ENCODE measurements around the gene GCFC2. TPM values are rescaled to one million over a fixed set of nuclear protein-coding genes. Genes with fewer than 3 reads are reported as not detected.
"Not testable (repeated sequence)": the region's sequence is repeated elsewhere in the genome, so short reads cannot be mapped to it uniquely, and the experiment has no call there.

The GCFC2 gene
- polyA plus RNA-seq, 3 donors, result 5.5 to 10.9 (median 9.0) TPM

DNA sequence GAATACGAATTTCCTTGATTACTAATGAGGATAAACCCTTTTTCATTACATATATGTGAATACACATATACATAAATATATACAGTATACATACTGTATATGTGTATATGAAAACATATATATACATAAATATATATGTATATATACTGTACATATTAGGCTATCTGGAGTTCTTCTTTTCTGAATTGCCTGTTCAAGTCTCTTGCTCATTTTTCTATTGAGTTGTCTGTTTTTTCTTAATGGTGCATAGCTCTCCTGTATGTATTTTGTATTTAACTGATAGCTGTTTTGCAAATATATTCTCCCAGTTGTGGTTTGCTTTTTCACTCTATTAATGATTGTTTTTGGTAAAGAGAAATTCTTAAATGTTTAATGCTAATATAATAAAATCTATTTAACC lies 8.9 kb upstream of the GCFC2 start:
- Histone ChIP-seq H3K9me3 (replicated peaks in 1 of 2; ENCODE audit: control insufficient read depth in 1 of 2, insufficient read depth in 1 of 2, low read length in 2 of 2) (no peaks in the 10 kb centered on the region), H3K4me1 (ENCODE audit: control insufficient read depth in 1 of 2, insufficient read depth in 2 of 2, low read length in 2 of 2) (no peaks in the 10 kb centered on the region), H4K20me1 (ENCODE audit: insufficient read depth, low read length) (no peaks in the 10 kb centered on the region), H3K79me2 (ENCODE audit: insufficient read depth, low read length) (no peaks in the 10 kb centered on the region), H3K27me3 (ENCODE audit: control insufficient read depth in 2 of 2, insufficient read depth in 2 of 2, low read length in 2 of 2) (no peaks in the 10 kb centered on the region), H3K9ac (ENCODE audit: insufficient read depth, low read length, poor library complexity, severe bottlenecking) (no peak overlapping the region), H2AFZ (ENCODE audit: insufficient read depth, low read depth, low read length, poor library complexity, severe bottlenecking) (no peak overlapping the region), H3K4me3 (replicated peaks in 1 of 3; ENCODE audit: low read depth in 2 of 3, low read length in 3 of 3) (no peak overlapping the region), H3K27ac (ENCODE audit: low read depth in 1 of 2, low read length in 2 of 2) (no peak overlapping the region), H3K4me2 (replicated peaks; ENCODE audit: extremely low read depth, low read length, poor library complexity, severe bottlenecking) (no peak overlapping the region), H3K36me3 (replicated peaks in 1 of 2; ENCODE audit: control insufficient read depth in 1 of 2, insufficient read depth in 2 of 2, low read length in 2 of 2) (no peaks in the 10 kb centered on the region)
- H3K4me3 Mint-ChIP-seq, result no peak overlapping the region
- no CpG with 5 or more reads among the region's 1 CpG for WGBS (ENCODE audit: insufficient coverage)
- H3K27ac Mint-ChIP-seq, result no peak overlapping the region
- TF ChIP-seq, protein P1, sequence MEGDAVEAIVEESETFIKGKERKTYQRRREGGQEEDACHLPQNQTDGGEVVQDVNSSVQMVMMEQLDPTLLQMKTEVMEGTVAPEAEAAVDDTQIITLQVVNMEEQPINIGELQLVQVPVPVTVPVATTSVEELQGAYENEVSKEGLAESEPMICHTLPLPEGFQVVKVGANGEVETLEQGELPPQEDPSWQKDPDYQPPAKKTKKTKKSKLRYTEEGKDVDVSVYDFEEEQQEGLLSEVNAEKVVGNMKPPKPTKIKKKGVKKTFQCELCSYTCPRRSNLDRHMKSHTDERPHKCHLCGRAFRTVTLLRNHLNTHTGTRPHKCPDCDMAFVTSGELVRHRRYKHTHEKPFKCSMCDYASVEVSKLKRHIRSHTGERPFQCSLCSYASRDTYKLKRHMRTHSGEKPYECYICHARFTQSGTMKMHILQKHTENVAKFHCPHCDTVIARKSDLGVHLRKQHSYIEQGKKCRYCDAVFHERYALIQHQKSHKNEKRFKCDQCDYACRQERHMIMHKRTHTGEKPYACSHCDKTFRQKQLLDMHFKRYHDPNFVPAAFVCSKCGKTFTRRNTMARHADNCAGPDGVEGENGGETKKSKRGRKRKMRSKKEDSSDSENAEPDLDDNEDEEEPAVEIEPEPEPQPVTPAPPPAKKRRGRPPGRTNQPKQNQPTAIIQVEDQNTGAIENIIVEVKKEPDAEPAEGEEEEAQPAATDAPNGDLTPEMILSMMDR (IDR thresholded peaks at IDR 0.05), result no peak
- H3K4me1 Mint-ChIP-seq, result no peaks in the 10 kb centered on the region
- H3K9me3 Mint-ChIP-seq, result peaks cover 1 to 5% (median 4%) of the 10 kb centered on the region in 7 donors
- H3K27me3 Mint-ChIP-seq (ENCODE audit: low read depth in 3 of 3), result peaks cover 2 to 7% (median 6%) of the 10 kb centered on the region in 3 donors
- no peak for DNase-seq
- H3K36me3 Mint-ChIP-seq, result no peaks in the 10 kb centered on the region
- intact Hi-C loops (cut with micrococcal nuclease), result no loop called here

GRCh38 chr2:75716406-75716805 lies 5.7 kb upstream of the GCFC2 start:
- Histone ChIP-seq H3K27ac (ENCODE audit: low read depth in 1 of 2, low read length in 2 of 2) (no peak overlapping the region), H3K9ac (ENCODE audit: insufficient read depth, low read length, poor library complexity, severe bottlenecking) (no peak overlapping the region), H4K20me1 (ENCODE audit: insufficient read depth, low read length) (no peaks in the 10 kb centered on the region), H3K4me1 (ENCODE audit: control insufficient read depth in 1 of 2, insufficient read depth in 2 of 2, low read length in 2 of 2) (peaks cover 0 to under 1% of the 10 kb centered on the region in 2 donors), H3K36me3 (replicated peaks in 1 of 2; ENCODE audit: control insufficient read depth in 1 of 2, insufficient read depth in 2 of 2, low read length in 2 of 2) (no peaks in the 10 kb centered on the region), H2AFZ (ENCODE audit: insufficient read depth, low read depth, low read length, poor library complexity, severe bottlenecking) (no peak overlapping the region), H3K4me3 (replicated peaks in 1 of 3; ENCODE audit: low read depth in 2 of 3, low read length in 3 of 3) (no peak overlapping the region), H3K9me3 (replicated peaks in 1 of 2; ENCODE audit: control insufficient read depth in 1 of 2, insufficient read depth in 1 of 2, low read length in 2 of 2) (no peaks in the 10 kb centered on the region), H3K4me2 (replicated peaks; ENCODE audit: extremely low read depth, low read length, poor library complexity, severe bottlenecking) (no peak overlapping the region), H3K27me3 (ENCODE audit: control insufficient read depth in 2 of 2, insufficient read depth in 2 of 2, low read length in 2 of 2) (no peaks in the 10 kb centered on the region), H3K79me2 (ENCODE audit: insufficient read depth, low read length) (no peaks in the 10 kb centered on the region)
- H3K9me3 Mint-ChIP-seq, result peaks cover 0 to 7% (median 4%) of the 10 kb centered on the region in 7 donors
- no peak for DNase-seq
- H3K4me1 Mint-ChIP-seq, result no peaks in the 10 kb centered on the region
- H3K4me3 Mint-ChIP-seq, result no peak overlapping the region
- H3K27ac Mint-ChIP-seq, result no peak overlapping the region
- intact Hi-C loops (cut with micrococcal nuclease), result no loop called here
- H3K27me3 Mint-ChIP-seq (ENCODE audit: low read depth in 3 of 3), result peaks cover 4 to 5% (median 4%) of the 10 kb centered on the region in 3 donors
- no CpG with 5 or more reads among the region's 3 CpGs for WGBS (ENCODE audit: insufficient coverage)
- TF ChIP-seq, protein P1 (IDR thresholded peaks at IDR 0.05), result no peak
- H3K36me3 Mint-ChIP-seq, result no peaks in the 10 kb centered on the region

DNA sequence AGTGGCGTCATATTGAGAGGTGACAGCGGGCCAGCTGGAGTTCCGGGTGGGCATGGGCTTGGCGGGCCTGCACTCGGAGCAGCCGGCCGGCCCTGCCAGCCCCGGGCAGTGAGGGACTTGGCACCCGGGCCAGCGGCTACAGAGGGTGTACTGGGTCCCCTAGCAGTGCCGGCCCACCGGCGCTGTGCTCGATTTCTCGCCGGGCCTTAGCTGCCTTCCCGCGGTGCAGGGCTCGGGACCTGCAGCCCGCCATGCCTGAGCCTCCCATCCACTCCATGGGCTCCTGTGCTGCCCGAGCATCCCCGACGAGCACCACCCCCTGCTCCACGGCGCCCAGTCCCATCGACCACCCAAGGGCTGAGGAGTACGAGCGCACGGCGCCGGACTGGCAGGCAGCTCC lies 875 bp upstream of the GCFC2 start:
- H3K4me1 Mint-ChIP-seq, result peaks cover 16% of the 10 kb centered on the region
- H3K27ac ChIP-seq (ENCODE audit: low read depth in 1 of 2, low read length in 2 of 2); H3K4me3 ChIP-seq (replicated peaks in 1 of 3; ENCODE audit: low read depth in 2 of 3, low read length in 3 of 3); H3K36me3 Mint-ChIP-seq; H3K36me3 ChIP-seq (replicated peaks in 1 of 2; ENCODE audit: control insufficient read depth in 1 of 2, insufficient read depth in 2 of 2, low read length in 2 of 2); H3K9me3 ChIP-seq (replicated peaks in 1 of 2; ENCODE audit: control insufficient read depth in 1 of 2, insufficient read depth in 1 of 2, low read length in 2 of 2); H3K4me3 Mint-ChIP-seq; H4K20me1 ChIP-seq (ENCODE audit: insufficient read depth, low read length); H3K27me3 Mint-ChIP-seq (ENCODE audit: low read depth in 3 of 3); H3K27me3 ChIP-seq (ENCODE audit: control insufficient read depth in 2 of 2, insufficient read depth in 2 of 2, low read length in 2 of 2); intact Hi-C loops (cut with micrococcal nuclease); H3K27ac Mint-ChIP-seq; H3K9me3 Mint-ChIP-seq; H3K9ac ChIP-seq (ENCODE audit: insufficient read depth, low read length, poor library complexity, severe bottlenecking); H3K4me2 ChIP-seq (replicated peaks; ENCODE audit: extremely low read depth, low read length, poor library complexity, severe bottlenecking); H3K79me2 ChIP-seq (ENCODE audit: insufficient read depth, low read length); H2AFZ ChIP-seq (ENCODE audit: insufficient read depth, low read depth, low read length, poor library complexity, severe bottlenecking); DNase-seq: not testable (repeated sequence)
- WGBS (ENCODE audit: insufficient coverage), result 98% methylated on average over 26 of the region's 31 CpGs
- peaks cover 11 to 15% of the 10 kb centered on the region in 2 donors for H3K4me1 ChIP-seq (ENCODE audit: control insufficient read depth in 1 of 2, insufficient read depth in 2 of 2, low read length in 2 of 2)

Data from CD14-positive monocyte (primary cell).